Measurements from ENCODE around the gene CCDC159. TPM values are rescaled to one million over a fixed set of nuclear protein-coding genes. Genes with fewer than 3 reads are reported as not detected.

The CCDC159 gene
- total and polyA plus RNA-seq, 2 of the 13 experiments (the other 11 are each of a cell fraction or from before 2014, with no cell fraction given), result 1.7 to 6.3 TPM

DNA sequence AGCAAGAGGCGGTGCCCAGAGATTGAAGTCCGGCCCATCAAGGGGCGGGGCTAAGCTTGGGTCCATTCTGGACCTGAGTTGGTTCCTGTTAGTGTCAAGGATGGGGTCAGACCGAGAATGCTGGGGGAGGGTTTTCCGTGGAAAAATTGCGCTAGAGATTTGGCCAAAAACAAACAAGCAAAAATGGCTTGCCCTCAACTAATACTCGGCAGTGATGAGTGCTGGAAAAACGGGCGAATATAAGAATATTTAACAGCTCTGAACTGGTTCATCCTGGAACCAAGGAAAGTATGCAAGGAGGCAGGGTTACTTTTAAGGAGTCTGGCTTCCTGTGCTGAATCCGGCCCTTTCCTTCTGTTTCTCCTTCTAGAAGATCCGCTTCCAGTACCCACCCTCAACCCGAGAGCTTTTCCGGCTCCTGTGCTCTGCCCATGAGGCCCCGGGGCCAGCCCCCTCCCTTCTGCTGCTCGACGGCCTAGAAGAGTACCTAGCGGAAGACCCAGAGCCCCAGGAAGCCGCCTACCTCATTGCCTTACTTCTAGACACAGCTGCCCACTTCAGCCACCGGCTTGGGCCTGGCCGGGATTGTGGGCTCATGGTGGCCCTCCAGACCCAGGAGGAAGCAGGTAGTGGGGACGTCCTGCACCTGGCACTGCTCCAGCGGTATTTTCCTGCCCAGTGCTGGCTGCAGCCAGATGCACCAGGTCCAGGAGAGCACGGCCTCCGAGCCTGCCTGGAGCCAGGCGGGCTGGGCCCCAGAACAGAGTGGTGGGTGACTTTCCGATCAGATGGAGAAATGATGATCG is 29.0 kb downstream of the CCDC159 start (continued):
- TF ChIP-seq ZNF569 (CRISPR knock-in tag; IDR thresholded peaks at IDR 0.05; ENCODE audit: borderline replicate concordance) (no peak), ZNF724P (CRISPR knock-in tag; IDR thresholded peaks at IDR 0.05; ENCODE audit: borderline replicate concordance) (no peak), PHF5A (CRISPR knock-in tag; IDR thresholded peaks at IDR 0.05; ENCODE audit: low read depth, unreplicated experiment) (no peak), ZNF431 (CRISPR knock-in tag; IDR thresholded peaks at IDR 0.05; ENCODE audit: borderline replicate concordance, low read depth) (no peak), ZNF17 (CRISPR knock-in tag; IDR thresholded peaks at IDR 0.05) (no peak), ZKSCAN5 (CRISPR knock-in tag; IDR thresholded peaks at IDR 0.05) (no peak), ZNF564 (CRISPR knock-in tag; IDR thresholded peaks at IDR 0.05) (no peak), ZNF703 (CRISPR knock-in tag; IDR thresholded peaks at IDR 0.05; ENCODE audit: borderline replicate concordance) (no peak), PLRG1 (conservative IDR thresholded peaks at IDR 0.05) (no peak), ZNF430 (CRISPR knock-in tag; IDR thresholded peaks at IDR 0.05) (0 out of 2 replicates have a peak, but pooled peaks have one; percentile 67), TGIF2 (CRISPR knock-in tag; IDR thresholded peaks at IDR 0.05) (no peak), ZNF510 (CRISPR knock-in tag; IDR thresholded peaks at IDR 0.05; ENCODE audit: low read depth) (no peak), JARID2 (CRISPR knock-in tag; IDR thresholded peaks at IDR 0.05; ENCODE audit: insufficient replicate concordance) (no peak), TCF7 (IDR thresholded peaks at IDR 0.05; ENCODE audit: low read depth) (no peak), POLR2A (IDR thresholded peaks at IDR 0.05; ENCODE audit: insufficient read depth in 1 of 2, low read depth in 2 of 2, low read length in 2 of 2) (peak in 1 of 2 experiments; percentile 65; a peak in 2 of 4 replicates), FOXC1 (CRISPR knock-in tag; IDR thresholded peaks at IDR 0.05; ENCODE audit: borderline replicate concordance) (peak; percentile 20; the same call in 1 of the 2 replicates), NFYB (CRISPR knock-in tag; IDR thresholded peaks at IDR 0.05) (no peak), ZNF775 (CRISPR knock-in tag; IDR thresholded peaks at IDR 0.05; ENCODE audit: borderline replicate concordance) (no peak), KLF11 (CRISPR knock-in tag; IDR thresholded peaks at IDR 0.05) (no peak)
- TF ChIP-seq, protein P1, sequence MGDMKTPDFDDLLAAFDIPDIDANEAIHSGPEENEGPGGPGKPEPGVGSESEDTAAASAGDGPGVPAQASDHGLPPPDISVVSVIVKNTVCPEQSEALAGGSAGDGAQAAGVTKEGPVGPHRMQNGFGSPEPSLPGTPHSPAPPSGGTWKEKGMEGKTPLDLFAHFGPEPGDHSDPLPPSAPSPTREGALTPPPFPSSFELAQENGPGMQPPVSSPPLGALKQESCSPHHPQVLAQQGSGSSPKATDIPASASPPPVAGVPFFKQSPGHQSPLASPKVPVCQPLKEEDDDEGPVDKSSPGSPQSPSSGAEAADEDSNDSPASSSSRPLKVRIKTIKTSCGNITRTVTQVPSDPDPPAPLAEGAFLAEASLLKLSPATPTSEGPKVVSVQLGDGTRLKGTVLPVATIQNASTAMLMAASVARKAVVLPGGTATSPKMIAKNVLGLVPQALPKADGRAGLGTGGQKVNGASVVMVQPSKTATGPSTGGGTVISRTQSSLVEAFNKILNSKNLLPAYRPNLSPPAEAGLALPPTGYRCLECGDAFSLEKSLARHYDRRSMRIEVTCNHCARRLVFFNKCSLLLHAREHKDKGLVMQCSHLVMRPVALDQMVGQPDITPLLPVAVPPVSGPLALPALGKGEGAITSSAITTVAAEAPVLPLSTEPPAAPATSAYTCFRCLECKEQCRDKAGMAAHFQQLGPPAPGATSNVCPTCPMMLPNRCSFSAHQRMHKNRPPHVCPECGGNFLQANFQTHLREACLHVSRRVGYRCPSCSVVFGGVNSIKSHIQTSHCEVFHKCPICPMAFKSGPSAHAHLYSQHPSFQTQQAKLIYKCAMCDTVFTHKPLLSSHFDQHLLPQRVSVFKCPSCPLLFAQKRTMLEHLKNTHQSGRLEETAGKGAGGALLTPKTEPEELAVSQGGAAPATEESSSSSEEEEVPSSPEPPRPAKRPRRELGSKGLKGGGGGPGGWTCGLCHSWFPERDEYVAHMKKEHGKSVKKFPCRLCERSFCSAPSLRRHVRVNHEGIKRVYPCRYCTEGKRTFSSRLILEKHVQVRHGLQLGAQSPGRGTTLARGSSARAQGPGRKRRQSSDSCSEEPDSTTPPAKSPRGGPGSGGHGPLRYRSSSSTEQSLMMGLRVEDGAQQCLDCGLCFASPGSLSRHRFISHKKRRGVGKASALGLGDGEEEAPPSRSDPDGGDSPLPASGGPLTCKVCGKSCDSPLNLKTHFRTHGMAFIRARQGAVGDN (CRISPR knock-in tag; IDR thresholded peaks at IDR 0.05), result peak; percentile 73
- TF ChIP-seq, protein P2, sequence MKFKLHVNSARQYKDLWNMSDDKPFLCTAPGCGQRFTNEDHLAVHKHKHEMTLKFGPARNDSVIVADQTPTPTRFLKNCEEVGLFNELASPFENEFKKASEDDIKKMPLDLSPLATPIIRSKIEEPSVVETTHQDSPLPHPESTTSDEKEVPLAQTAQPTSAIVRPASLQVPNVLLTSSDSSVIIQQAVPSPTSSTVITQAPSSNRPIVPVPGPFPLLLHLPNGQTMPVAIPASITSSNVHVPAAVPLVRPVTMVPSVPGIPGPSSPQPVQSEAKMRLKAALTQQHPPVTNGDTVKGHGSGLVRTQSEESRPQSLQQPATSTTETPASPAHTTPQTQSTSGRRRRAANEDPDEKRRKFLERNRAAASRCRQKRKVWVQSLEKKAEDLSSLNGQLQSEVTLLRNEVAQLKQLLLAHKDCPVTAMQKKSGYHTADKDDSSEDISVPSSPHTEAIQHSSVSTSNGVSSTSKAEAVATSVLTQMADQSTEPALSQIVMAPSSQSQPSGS (CRISPR knock-in tag; IDR thresholded peaks at IDR 0.05), result 0 out of 2 replicates have a peak, but pooled peaks have one; percentile 27
- TF ChIP-seq, protein P3, sequence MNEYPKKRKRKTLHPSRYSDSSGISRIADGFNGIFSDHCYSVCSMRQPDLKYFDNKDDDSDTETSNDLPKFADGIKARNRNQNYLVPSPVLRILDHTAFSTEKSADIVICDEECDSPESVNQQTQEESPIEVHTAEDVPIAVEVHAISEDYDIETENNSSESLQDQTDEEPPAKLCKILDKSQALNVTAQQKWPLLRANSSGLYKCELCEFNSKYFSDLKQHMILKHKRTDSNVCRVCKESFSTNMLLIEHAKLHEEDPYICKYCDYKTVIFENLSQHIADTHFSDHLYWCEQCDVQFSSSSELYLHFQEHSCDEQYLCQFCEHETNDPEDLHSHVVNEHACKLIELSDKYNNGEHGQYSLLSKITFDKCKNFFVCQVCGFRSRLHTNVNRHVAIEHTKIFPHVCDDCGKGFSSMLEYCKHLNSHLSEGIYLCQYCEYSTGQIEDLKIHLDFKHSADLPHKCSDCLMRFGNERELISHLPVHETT (CRISPR knock-in tag; conservative IDR thresholded peaks at IDR 0.05), result no peak
- TF ChIP-seq, protein P4, sequence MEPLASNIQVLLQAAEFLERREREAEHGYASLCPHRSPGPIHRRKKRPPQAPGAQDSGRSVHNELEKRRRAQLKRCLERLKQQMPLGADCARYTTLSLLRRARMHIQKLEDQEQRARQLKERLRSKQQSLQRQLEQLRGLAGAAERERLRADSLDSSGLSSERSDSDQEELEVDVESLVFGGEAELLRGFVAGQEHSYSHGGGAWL (CRISPR knock-in tag; IDR thresholded peaks at IDR 0.05), result no peak
